GM19240 (cell line): ENCODE results near the gene PPP1R7.
"Not testable (repeated sequence)": the region's sequence is repeated elsewhere in the genome, so short reads cannot be mapped to it uniquely, and the experiment has no call there.

Source experiments
- DNase-seq: peaks from one replicate; pipeline ENCODE4 v3.0.0; 2011; ENCODE audit warnings: low spot score; ENCODE audit not compliant: insufficient read length

Gene PPP1R7

GRCh38 chr2:241191081-241191480 lies 40.8 kb downstream of the PPP1R7 start:
- no peak for DNase-seq

- DNase-seq, result no peak
These were observed 43.0 kb downstream of the PPP1R7 start for GRCh38 chr2:241193271-241193670.

- no peak for DNase-seq
These were observed 44.5 kb downstream of the PPP1R7 start for GRCh38 chr2:241194811-241195210.

GRCh38 chr2:241195506-241196130 lies 45.4 kb downstream of the PPP1R7 start:
- no peak for DNase-seq

- not testable (repeated sequence) for DNase-seq
These were observed 47.0 kb downstream of the PPP1R7 start for GRCh38 chr2:241197246-241197645.

- DNase-seq, result no peak
These were observed 47.7 kb downstream of the PPP1R7 start for GRCh38 chr2:241197947-241198346.

- no peak for DNase-seq
These were observed 48.4 kb downstream of the PPP1R7 start for GRCh38 chr2:241198381-241199279.

GRCh38 chr2:241199286-241199685 lies 49.0 kb downstream of the PPP1R7 start:
- no peak for DNase-seq

- no peak for DNase-seq
These were observed 49.9 kb downstream of the PPP1R7 start for GRCh38 chr2:241199897-241200821.

GRCh38 chr2:241200822-241201395 lies 50.6 kb downstream of the PPP1R7 start:
- DNase-seq, result no peak

GRCh38 chr2:241201445-241202267 lies 51.4 kb downstream of the PPP1R7 start:
- DNase-seq, result no peak

GRCh38 chr2:241202268-241202585 lies 52.0 kb downstream of the PPP1R7 start:
- DNase-seq, result no peak

- no peak for DNase-seq
These were observed 52.4 kb downstream of the PPP1R7 start for GRCh38 chr2:241202681-241203080.

- no peak for DNase-seq
These were observed 53.1 kb downstream of the PPP1R7 start for GRCh38 chr2:241203218-241204009.

GRCh38 chr2:241204010-241204384 lies 53.7 kb downstream of the PPP1R7 start:
- DNase-seq, result no peak

- DNase-seq, result no peak
These were observed 54.2 kb downstream of the PPP1R7 start for GRCh38 chr2:241204490-241204889.

- no peak for DNase-seq
These were observed 54.8 kb downstream of the PPP1R7 start for GRCh38 chr2:241205086-241205485.

GRCh38 chr2:241207151-241207550 lies 56.9 kb downstream of the PPP1R7 start:
- DNase-seq, result no peak

- no peak for DNase-seq
These were observed 57.4 kb downstream of the PPP1R7 start for GRCh38 chr2:241207641-241208040.

- no peak for DNase-seq
These were observed 57.8 kb downstream of the PPP1R7 start for GRCh38 chr2:241208058-241208457.
